Measurements from ENCODE around the gene PHLDA3.
"Not testable (repeated sequence)": the region's sequence is repeated elsewhere in the genome, so short reads cannot be mapped to it uniquely, and the experiment has no call there.

The PHLDA3 gene

GRCh38 chr1:201475915-201476669 lies 7.1 kb upstream of the PHLDA3 start:
- TF ChIP-seq, protein P1, sequence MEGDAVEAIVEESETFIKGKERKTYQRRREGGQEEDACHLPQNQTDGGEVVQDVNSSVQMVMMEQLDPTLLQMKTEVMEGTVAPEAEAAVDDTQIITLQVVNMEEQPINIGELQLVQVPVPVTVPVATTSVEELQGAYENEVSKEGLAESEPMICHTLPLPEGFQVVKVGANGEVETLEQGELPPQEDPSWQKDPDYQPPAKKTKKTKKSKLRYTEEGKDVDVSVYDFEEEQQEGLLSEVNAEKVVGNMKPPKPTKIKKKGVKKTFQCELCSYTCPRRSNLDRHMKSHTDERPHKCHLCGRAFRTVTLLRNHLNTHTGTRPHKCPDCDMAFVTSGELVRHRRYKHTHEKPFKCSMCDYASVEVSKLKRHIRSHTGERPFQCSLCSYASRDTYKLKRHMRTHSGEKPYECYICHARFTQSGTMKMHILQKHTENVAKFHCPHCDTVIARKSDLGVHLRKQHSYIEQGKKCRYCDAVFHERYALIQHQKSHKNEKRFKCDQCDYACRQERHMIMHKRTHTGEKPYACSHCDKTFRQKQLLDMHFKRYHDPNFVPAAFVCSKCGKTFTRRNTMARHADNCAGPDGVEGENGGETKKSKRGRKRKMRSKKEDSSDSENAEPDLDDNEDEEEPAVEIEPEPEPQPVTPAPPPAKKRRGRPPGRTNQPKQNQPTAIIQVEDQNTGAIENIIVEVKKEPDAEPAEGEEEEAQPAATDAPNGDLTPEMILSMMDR (IDR thresholded peaks at IDR 0.05): no peak
- H3K27ac ChIP-seq: no peak overlapping the region

DNA sequence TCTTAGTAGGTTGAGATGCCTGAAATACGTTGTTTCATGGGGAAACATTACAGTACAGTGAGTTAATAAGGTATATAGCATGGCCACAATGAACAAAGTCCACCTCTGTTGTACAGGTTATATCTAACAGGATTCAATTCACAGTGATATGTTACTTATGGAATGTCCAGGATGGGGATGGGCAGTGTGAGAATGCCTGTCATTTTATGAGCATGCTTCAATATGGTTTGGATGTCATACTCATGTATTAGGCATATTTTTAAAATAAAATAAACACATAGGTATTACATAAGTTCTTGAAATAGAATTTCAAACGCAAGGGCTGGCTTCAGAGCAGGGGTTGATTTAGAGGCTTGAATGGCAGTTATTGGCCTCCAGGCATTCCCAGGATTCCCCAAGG lies 6.1 kb upstream of the PHLDA3 start:
- Histone ChIP-seq H3K4me2 (ENCODE audit: low read length) (no peak overlapping the region), H2AFZ (no peak overlapping the region), H3K27ac (no peak overlapping the region), H3K27me3 (ENCODE audit: control insufficient read depth, insufficient read depth, low read length) (no peaks in the 10 kb centered on the region), H3K9me3 (ENCODE audit: control insufficient read depth, low read length) (no peaks in the 10 kb centered on the region), H3K36me3 (ENCODE audit: control insufficient read depth, insufficient read depth, low read length) (no peaks in the 10 kb centered on the region), H3K79me2 (no peaks in the 10 kb centered on the region), H3K4me3 (ENCODE audit: low read depth, low read length) (no peak overlapping the region), H3K9ac (no peak overlapping the region), H3K4me1 (no peaks in the 10 kb centered on the region)
- TF ChIP-seq, protein P1 (IDR thresholded peaks at IDR 0.05): no peak

More at GRCh38 chr1:201475915-201476669, 7.1 kb upstream of the PHLDA3 start:
- H3K27me3 ChIP-seq (ENCODE audit: control insufficient read depth, insufficient read depth, low read length): no peaks in the 10 kb centered on the region
- H3K79me2 ChIP-seq: no peaks in the 10 kb centered on the region
- H3K4me3 ChIP-seq (ENCODE audit: low read depth, low read length): no peak overlapping the region
- H2AFZ ChIP-seq: no peak overlapping the region
- H3K9me3 ChIP-seq (ENCODE audit: control insufficient read depth, low read length): no peaks in the 10 kb centered on the region
- H3K4me2 ChIP-seq (ENCODE audit: low read length): no peak overlapping the region
- H3K36me3 ChIP-seq (ENCODE audit: control insufficient read depth, insufficient read depth, low read length): no peaks in the 10 kb centered on the region
- H3K9ac ChIP-seq: no peak overlapping the region
- H3K4me1 ChIP-seq: no peaks in the 10 kb centered on the region

- H3K27ac ChIP-seq: no peak overlapping the region
- H3K36me3 ChIP-seq (ENCODE audit: control insufficient read depth, insufficient read depth, low read length): no peaks in the 10 kb centered on the region
- H3K79me2 ChIP-seq: no peaks in the 10 kb centered on the region
- no peaks in the 10 kb centered on the region for H3K27me3 ChIP-seq (ENCODE audit: control insufficient read depth, insufficient read depth, low read length)
- no peaks in the 10 kb centered on the region for H3K9me3 ChIP-seq (ENCODE audit: control insufficient read depth, low read length)
- TF ChIP-seq, protein P1 (IDR thresholded peaks at IDR 0.05): no peak
- no peak overlapping the region for H3K9ac ChIP-seq
- no peak overlapping the region for H3K4me3 ChIP-seq (ENCODE audit: low read depth, low read length)
- H3K4me1 ChIP-seq: no peaks in the 10 kb centered on the region
- H2AFZ ChIP-seq: no peak overlapping the region
- H3K4me2 ChIP-seq (ENCODE audit: low read length): no peak overlapping the region
Measured at GRCh38 chr1:201473296-201473695, 4.3 kb upstream of the PHLDA3 start.

- not testable (repeated sequence) for H3K4me3 ChIP-seq (ENCODE audit: low read depth, low read length); H3K27me3 ChIP-seq (ENCODE audit: control insufficient read depth, insufficient read depth, low read length); H3K4me1 ChIP-seq; H3K9ac ChIP-seq; H3K4me2 ChIP-seq (ENCODE audit: low read length); H3K36me3 ChIP-seq (ENCODE audit: control insufficient read depth, insufficient read depth, low read length); H3K79me2 ChIP-seq; H2AFZ ChIP-seq; H3K9me3 ChIP-seq (ENCODE audit: control insufficient read depth, low read length); H3K27ac ChIP-seq
Measured at GRCh38 chr1:201472321-201472720, 3.3 kb upstream of the PHLDA3 start.

DNA sequence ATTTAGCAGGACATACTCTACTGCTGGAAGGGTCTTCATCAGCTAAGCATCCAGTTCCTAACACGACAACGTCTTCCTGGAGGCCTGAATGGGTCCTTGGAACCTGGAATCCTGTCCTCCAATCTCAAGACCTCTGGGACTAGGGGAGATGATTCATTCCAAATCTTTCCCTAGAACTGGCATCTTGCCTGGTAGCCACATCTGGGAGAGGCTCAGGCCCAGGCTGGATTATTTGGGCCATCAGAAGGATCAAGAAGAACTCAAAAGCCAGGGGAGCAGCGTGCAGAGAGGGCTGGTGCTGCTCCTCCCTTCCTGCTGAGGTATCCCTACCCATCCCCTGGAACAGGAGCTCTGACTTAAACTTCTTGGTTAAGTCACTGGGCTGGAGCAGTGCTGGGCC lies 2.8 kb upstream of the PHLDA3 start:
- Histone ChIP-seq H3K4me3 (ENCODE audit: low read depth, low read length) (no peak overlapping the region), H2AFZ (no peak overlapping the region), H3K9ac (no peak overlapping the region), H3K79me2 (no peaks in the 10 kb centered on the region), H3K4me1 (no peaks in the 10 kb centered on the region), H3K4me2 (ENCODE audit: low read length) (no peak overlapping the region), H3K27ac (no peak overlapping the region), H3K27me3 (ENCODE audit: control insufficient read depth, insufficient read depth, low read length) (no peaks in the 10 kb centered on the region), H3K36me3 (ENCODE audit: control insufficient read depth, insufficient read depth, low read length) (no peaks in the 10 kb centered on the region), H3K9me3 (ENCODE audit: control insufficient read depth, low read length) (no peaks in the 10 kb centered on the region)
- TF ChIP-seq, protein P1 (IDR thresholded peaks at IDR 0.05): no peak
